SK-N-MC (cell line): ENCODE measurements around the gene MAGEB2.

Experiments
- EZH2 ChIP-seq: fragments of 200-600 bp; sonication (generic); IDR thresholded peaks from one replicate; pipeline ENCODE4 v1.6.1; 2017; ENCODE audit warnings: antibody characterized with exemption
- FOXP2 ChIP-seq: optimal IDR thresholded peaks from 2 replicates; pipeline ENCODE3; 2011; ENCODE audit warnings: mild to moderate bottlenecking, moderate library complexity; ENCODE audit not compliant: insufficient read depth; ENCODE audit errors: extremely low read length, control extremely low read depth
- POLR2AphosphoS5 ChIP-seq: IDR thresholded peaks from 2 replicates; pipeline ENCODE4 v1.6.1; 2012; ENCODE audit warnings: mild to moderate bottlenecking, low read depth, low read length, borderline replicate concordance

GRCh38 chrX:30248854-30249253, 33.5 kb downstream of the MAGEB2 start:
- TF ChIP-seq EZH2 (no peak), POLR2AphosphoS5 (no peak), FOXP2 (no peak)
